ENCODE measurements around the gene MLC1.

Gene MLC1

DNA sequence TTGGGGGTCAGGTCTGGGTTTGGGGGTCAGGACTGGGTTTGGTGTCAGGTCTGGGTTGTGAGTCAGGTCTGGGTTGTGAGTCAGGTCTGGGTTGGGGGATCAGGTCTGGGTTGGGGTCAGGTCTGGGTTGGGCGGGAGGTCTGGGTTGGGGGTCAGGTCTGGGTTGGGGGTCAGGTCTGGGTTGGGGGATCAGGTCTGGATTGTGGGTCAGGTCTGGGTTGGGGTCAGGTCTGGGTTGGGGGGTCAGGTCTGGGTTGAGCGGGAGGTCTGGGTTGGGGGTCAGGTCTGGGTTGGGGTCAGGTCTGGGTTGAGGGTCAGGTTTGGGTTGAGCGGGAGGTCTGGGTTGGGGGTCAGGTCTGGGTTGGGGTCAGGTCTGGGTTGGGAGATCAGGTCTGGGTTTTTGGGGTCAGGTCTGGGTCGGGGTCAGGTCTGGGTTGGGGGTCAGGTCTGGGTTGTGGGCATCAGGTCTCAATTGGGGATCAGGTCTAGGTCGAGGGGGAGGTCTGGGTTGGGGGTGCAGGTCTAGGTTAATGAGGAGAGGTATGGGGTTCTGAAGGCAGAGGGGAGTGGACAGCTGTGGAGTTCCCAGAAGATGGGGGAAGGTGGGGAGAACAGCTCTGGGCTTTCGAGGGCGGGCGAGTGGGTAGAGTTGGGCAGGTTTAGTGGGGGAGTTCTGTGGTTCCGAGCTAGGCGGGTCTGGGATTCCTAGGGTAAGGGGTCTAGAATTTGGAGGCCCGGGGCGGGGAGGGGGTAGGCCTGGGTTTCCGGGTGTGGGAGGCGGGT lies 27.8 kb downstream of the MLC1 start:
- DNase-seq: no peak

DNA sequence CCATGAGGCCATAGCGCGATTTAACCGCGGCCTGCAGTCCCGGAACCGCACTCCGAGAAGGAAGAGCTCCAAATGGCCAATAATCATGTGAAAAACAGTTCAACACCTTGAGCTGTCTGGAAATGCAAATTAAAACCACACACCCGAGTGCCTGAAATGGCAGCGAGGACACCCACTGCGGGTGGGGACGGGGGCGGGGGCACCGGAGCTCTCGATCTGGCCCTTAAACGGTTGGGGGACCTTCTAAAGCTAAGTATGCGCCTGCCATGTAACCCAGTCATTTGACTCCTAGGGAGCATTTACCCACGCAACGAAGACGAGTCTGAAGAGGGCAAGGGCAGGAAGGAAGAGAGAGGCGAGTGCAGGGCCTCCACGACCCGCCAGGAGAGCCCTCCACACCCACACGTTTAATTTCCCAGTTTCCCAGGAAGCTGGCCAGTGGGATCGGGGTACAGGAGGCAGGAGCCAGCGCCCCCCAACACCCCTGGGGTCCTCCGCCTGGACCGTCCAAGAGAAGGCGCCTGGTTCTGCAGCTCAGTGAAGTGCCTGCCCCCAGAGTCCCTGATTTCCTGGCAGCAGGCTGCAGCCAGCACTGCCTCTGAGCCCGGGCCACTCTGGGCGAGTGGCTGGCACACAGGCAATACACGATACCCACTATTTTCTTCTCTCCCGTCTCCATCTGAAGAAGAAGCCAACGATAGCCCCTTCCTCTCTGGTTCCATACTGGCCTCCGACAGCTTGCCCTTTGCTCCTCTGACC lies 28.8 kb downstream of the MLC1 start:
- DNase-seq: no peak

DNA sequence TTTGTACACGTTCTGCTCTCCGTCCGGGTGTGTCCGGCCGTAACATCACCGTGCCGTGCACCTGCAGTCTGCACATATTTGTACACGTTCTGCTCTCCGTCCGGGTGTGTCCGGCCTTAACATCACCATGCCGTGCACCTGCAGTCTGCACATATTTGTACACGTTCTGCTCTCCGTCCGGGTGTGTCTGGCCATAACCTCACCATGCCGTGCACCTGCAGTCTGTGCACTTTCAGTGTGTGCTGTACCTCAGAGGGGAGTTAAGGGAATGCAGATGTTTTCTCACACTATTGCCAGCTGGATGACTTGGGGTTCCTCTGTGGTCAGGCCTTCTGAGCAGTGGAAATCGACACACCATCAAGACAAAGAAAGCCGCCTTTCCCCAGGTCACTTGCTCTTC lies 31.4 kb downstream of the MLC1 start:
- DNase-seq: no peak

DNA sequence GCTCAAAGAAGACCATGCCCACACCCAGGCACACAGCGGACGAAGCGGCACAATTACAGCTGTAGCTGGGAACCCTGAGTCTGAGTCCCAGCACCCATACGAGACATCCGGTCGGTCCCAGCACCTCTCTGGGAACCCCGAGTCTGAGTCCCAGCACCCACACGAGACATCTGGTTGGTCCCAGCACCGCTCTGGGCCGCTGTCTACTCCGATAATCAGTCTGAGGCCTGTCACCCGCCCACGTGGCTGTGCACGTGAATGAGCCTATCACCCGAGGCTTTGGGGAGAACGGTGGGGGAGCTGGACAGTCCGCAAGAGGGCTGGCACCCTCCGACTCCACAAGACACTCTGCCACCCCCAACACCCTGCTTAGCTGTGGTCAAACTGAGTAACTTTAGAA lies 33.3 kb downstream of the MLC1 start:
- no peak for DNase-seq

DNA sequence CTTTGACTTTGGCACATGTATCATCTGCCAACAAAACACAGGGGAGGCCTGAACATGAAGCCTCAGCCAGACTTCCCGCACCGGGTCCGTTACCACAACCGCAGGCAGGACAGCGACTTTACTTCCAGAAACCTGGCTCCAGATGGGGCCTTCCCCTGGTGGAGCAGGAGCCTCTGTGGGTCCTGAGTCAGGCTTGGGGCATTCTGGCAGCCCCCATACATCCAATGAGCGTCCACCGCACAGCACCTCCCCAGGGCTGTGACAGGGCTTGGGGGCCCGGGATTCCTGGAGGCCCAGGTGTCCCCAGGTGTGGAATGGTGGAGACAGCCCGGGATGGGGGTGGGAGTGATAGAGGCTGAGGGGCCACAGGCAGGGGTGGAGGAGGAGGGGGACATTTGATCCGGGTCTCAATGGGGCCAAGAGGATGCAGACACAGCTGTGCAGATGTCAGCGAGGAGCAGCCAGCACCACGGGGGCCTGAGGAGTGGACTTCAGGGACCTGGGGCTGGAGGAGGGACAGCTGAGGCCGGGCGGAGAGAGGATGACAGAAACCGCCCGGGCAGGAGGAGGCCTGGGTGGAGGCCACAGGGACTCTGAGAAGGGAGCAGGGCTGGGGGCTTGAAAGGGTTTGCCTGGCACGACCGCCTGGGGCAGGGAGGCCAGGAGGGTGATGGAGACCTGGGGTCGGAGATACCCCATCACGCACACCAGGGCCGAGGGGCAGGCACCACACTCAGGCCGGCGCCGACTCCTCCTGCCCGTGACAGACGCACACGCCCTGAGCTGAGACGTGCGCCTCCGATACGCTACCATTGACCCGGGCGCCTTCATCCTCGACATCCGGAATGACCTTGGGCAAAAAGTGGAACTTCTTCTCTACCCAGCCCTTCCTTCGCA lies 35.7 kb downstream of the MLC1 start:
- no peak for DNase-seq

DNA sequence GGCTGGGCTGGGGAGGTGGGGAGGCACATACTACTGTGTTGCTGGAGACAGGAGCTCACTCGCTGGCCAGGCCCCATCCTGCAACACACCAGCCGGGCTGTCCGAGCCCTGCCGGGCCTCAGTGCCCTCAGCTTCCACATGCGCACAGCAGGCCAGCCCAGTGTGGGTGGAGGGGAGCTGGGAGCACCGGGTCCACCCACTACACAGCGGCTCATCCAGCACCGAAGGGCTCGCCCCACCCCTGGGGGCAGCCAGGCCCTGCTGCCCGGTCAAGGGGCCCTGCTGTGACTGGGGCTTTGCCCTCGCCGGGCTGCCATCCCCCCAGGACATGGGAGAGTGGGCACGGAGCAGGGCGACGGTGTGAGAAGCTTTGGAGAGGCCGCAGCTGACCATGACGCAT lies 36.4 kb downstream of the MLC1 start:
- no peak for DNase-seq

DNA sequence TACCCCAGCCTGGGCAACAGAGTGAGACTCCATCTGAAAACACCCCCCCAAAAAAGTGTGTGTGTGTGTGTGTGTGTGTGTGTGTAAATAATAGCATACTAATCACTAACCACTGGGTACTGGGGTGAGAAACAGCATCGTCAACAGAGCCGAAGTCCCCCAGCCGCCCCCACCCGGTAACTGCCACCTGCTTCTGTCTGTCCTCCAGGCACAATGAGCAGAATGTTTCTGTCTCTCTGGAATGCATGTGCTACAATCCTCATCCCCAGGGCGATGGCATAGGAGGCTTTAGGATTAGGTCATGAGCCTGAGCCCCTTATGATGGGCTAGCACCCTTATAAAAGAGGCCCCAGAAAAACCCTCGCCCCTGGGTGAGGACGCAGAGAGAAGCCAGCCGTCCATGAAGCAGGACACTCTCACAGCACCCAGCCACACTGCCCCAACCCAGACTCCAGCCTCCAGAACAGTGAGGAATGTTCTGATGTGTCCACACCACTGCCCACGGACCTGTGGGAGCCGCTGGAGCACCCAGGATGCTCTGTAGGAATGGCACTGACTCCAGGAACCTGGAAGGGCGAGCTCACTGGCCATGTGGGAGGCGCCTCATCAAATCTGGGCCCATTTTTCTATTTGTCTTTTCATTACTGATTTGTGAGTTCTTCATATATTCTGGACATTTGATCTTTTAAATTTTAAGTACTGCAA lies 37.0 kb downstream of the MLC1 start:
- no peak for DNase-seq

DNA sequence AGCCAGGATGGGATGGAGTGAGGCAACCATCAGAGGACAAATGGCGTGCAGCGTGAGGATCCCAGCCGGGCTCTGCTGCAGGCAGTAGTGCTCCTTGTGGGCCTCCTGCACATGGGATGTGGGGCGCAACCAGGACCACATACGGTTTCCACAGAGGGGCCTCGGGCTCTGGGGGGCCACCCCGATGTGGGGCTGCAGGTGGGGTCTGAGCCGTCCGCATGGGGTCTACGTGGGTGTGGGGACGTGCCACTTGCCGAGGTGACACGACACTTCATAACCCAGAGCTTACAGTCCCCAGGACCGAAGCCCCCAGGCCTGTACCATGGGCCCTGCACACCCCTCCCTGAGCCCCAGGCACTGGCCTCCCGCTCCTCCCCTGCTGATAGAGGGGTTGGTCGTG lies 37.9 kb downstream of the MLC1 start:
- DNase-seq: no peak

DNA sequence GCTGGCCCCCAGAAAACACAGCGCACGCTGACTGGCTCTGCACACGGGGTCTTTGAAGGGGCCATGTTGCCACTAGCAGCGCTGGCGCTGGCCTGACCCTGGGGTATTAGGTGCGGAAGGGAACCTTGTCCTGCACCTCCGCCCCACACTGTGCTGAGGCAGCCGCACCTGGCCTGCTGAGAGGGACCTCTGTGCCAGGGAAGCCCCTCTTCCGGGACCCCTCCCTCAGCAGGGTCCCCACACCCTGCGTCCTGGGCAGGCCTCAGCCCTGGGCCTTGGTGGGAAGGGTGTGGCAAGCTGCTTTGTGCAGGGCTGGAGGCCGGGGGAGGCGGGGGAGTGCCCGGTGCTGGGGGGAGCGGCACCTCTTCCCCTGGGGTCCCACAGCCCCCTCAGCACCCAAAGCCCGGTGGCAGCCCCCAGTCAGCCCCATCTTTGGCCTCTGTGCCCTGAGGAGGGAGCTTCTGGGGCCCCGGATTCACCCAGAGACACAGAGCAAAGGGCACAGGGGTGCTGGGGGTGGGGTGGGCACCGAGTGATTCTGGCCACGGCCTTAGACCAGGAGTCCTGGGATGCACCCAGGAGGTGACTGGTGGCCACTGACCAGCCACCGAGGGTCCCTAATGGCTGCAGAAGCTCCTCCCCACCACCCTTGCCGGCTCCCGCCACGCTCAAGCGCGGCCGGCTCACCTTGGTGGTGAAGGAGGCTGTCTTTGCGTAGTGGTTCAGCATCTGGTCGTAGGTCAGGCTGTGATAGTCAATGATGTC lies 38.6 kb downstream of the MLC1 start:
- no peak for DNase-seq

DNA sequence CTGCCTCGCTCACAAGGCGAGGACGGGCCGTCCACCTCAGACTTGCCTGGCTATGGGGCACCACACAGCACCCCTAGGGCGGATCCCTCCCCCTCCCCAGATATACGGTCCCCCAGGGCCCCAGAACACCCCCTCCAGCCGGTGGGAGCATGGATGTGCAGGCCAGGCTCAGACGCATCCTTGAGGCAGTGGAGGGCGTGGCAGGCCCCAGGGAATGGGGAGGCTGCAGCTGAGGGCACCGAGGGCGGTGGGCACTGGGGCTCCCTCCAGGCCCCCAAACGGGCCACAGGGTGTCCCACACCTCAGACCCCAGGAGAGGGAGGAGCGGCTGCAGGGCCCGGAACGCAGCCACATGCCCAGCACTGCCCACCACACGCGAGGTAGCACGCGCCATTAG lies 39.2 kb downstream of the MLC1 start:
- no peak for DNase-seq

DNA sequence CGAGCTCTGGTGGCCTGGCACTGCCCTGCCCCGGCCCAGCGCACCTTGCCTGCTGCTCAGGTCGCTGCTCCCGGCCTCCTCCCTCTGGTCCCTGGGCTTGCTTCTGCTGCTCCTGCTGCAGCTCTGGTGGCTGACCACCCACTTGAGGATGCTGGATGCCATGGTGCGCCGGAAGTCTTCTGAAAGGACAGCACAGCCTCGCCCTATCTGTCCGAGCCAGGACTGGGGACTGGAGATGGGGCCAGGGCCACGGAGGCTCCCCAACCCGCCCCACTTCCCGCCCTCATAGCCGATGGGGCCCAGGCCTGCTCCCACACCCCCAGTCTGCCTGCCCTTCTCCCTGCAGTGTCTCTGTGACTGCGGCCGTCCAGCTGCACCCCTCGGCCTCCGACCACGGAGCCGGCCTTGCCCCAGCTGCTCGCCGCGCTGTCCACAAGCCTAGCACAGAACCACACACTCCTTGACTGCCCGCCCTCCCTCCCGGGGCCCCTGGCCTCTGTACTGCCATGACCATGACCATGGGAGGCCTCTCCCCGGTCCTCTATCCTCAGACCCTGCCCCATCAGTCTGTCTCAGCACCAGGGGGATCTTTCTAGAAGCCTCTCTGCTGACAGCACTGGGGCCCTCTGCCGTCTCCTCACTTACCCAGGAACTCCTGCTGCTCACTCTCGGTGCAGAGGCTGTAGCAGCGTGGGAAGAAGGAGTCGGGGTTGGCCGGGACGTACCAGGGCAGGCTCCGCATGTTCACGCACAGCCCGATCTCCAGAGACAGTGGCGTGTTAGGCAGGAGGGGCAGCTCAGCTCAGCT lies 39.8 kb downstream of the MLC1 start:
- no peak for DNase-seq

DNA sequence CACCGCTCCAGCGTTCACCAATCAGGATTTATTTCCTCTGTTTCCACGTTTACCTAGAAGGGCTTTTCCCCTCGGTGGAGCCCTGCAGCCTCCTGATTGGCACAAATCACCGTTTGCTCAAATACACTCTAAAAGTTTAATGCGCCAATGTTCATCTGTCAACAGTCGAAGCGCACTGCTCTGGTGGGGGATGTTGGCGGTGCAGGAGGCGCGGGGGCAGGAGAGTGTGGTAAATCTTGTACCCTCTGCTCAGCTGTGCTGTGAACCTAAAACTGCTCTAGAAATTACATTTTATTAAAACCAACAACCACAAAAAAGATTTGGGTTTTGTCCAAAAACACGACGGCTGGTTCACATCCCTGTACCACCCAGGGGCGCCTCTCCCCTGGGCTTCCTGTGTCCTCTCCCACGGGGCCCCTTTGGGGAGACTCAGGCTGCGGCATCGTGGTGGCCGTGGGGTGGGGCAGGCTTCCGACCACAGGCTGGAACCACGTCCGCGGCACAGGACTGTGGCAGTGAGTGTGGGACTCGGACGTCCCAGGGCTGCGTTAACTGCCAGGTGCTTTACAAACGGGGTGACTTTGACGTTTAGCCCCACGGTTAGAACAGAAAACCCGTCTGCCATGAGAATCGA lies 40.6 kb downstream of the MLC1 start:
- no peak for DNase-seq

DNA sequence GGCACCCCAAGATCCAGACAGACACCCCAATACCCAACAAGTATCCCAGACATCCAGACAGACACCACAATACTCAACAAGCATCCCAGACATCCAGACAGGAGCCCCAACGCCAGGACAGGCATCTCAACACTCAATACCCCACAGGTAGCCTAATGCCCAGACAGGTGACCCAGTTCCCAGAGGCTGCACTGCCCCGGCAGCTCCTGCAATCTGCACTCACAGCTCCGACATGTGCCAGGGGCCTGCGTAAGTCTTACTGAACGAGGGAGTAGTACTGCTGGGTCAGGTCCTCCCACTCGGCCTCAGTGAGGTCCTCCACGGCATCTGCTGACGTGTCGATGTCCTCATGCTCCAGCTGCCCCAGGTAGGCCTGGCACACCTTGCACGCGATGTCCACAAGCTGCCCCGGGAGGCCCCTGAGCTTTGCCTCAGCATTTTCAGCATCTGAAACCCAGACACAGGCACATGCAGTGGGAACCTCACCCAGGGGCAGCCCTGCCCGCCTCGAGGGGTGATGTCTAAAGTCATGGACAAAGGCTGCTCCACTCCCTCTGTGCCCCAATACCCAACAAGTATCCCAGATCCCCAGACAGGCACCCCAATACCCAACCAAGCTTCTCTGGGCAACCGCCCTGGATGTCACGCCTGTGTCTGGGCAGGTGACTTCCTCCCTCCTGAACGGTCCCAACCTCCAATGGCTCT lies 43.7 kb downstream of the MLC1 start:
- DNase-seq: no peak

DNA sequence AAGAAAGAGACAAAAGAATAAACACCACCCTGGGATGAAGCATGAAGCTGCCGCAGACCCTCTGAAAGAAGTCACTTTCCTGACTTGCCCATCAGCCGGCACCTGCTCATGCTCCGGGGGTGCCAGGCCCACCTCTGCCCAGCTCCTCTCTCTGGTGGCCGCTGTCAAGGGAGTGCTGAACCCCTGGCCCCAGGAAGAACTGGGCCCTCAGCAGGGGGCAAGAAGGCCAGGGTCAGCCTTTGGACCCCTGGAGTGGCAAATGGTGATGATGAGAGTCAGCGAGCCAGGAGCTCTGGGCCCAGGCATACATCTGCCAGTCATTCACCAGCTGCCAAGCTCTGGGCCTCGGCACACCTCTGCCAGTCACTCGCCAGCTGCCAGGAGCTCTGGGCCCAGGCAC lies 44.5 kb downstream of the MLC1 start:
- DNase-seq: no peak

DNA sequence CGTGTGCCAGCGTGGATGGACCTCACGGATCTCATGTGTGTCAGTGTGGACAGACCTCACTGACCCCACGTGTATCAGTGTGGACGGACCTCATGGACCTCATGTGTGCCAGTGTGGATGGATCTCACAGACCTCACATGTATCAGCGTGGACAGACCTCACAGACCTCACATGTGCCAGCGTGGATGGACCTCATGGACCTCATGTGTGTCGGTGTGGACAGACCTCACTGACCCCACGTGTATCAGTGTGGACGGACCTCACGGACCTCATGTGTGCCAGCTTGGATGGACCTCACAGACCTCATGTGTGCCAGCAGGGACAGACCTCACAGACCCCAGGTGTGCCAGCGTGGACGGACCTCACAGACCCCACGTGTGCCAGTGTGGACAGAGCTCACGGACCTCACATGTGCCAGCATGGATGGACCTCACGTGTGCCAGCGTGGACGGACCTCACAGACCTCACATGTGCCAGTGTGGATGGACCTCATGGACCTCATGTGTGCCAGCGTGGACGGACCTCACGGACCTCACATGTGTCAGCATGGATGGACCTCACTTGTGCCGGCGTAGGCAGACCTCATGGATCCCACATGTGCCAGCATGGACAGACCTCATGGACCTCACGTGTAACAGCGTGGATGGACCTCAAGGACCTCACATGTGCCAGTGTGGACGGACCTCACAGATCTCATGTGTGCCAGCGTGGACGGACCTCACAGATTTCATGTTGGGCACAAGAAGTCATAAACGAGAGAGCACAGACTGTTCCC lies 45.4 kb downstream of the MLC1 start:
- DNase-seq: no peak

DNA sequence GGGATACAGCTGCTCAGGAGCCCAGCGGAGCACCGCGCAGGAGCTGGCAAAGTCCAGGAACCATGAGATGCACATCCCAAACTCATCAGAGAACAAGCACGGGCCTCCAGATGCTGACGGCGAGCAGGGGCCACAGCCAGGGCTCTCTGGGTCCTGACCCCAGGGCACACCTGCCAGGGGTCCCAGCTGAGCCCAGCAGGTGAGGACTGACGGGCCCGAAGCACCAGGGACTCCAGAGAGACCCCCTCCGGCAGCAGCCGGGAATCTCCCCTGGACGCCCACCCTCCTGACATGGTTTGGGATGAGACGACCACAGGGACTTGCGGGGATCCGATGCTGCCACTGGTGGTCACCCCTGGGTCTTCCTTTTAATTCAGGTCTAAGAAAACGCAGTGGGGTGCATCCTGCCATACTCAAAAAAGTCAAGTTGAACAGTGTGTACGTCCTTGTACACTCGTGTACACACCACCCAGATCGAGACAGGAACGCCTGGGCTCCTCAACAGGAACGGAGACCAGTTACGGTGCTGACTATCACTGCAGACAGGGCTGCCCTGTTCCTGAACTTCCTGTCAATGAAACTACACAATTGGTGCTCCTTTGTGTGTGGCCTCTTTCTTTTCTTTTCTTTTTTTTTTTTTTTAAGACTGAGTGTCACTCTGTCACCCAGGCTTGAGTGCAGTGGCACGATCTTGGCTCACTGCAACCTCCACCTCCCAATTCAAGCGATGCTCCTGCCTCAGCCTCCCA lies 49.1 kb downstream of the MLC1 start:
- no peak for DNase-seq

DNA sequence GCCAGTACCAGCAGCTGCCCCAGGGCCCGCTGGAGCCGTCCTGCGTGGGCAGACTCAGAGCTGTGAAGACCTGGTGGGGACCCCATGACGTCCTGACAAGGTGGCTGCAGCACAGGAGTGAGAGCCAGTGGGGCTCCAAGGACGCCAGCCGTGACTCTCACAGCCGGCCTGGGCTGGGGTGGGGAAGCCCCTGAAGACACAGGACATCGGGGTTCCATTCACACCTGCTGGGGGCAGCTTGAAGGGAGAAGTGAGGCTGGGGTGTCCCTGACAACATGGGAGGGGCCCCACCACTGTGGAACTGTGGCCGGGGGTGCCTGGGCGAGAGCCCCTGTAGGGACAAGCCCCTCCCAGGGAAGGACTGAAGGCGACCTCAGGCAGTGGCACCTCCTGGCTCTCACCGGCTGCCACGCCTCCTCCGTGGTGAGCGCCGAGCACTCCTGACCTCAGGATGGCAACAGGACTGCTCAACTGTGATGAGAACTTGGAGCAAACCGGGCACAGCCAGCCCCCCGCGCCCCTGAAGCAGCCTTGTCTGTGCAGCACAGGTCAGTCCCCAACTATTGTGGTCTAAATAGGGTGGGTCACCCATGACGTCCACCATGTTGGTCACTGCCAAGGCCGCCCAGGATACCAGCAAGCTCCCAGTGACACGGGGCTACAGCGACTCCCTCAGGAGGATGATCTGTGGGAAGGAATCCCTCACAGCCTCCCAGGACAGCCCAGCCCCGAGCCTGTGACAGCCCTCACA lies 49.9 kb downstream of the MLC1 start:
- DNase-seq: no peak

Data from activated CD4-positive, CD25-positive, alpha-beta regulatory T cell treated with anti-CD3 and anti-CD28 coated beads, Interleukin-2, amount 50 U/mL, for 72 hours (primary cell).